K562 (cell line): ENCODE data around the gene ITPR3. TPM values are rescaled to one million over a fixed set of nuclear protein-coding genes. Genes with fewer than 3 reads are reported as not detected.

Experiments used
- ATAC-seq: fragments of 200-7000 bp; cut with Tn5 transposase; 3 replicates; pipeline ENCODE4 v1.9.1; 2020; ENCODE audit warnings: moderate library complexity
- BruUV-seq: library from RNA; stranded (reverse); fragments of 400-500 nt; replicated peaks from 2 replicates; lab custom pipeline; 2021; lab: Mats Ljungman, UMichigan
- CTCF ChIA-PET: fragments of 300-600 bp; formaldehyde crosslinking; extraction: SDS; loops from one replicate; lab custom pipeline; 2021; ENCODE audit warnings: low intra/inter-chr PET ratio; lab: Yijun Ruan, JAX
- POLR2A ChIA-PET: fragments of 300-600, 350-650 bp; sonication (Branson Sonifier 250); formaldehyde crosslinking; extraction: SDS; loops from one replicate; lab custom pipeline; 2021; ENCODE audit warnings: antibody characterized with exemption, inconsistent platforms; lab: Yijun Ruan, JAX
- DNase-seq, 4 experiments: peaks; one replicate each; pipeline versions ENCODE4 v3.0.0 to v3.0.0-alpha.2; 2011 to 2018; ENCODE audit warnings: low spot score in 3 of 4, mixed read lengths in 3 of 4; ENCODE audit errors: extremely low read depth in 1 of 4
- FAIRE-seq: peaks from 2 replicates; lab custom pipeline; 2011; peaks lifted over from hg19 to GRCh38; lab: Jason Lieb, UNC
- H2AFZ ChIP-seq: 2 replicates; pipeline ENCODE4 v1.6.0; 2011; ENCODE audit warnings: low read depth, low read length, control low read depth, inconsistent platforms
- H3K27ac ChIP-seq: fragments of 200-600 bp; 3 replicates; pipeline ENCODE4 v1.8.0; 2011; ENCODE audit warnings: low read depth, mild to moderate bottlenecking, control low read depth, inconsistent platforms, low read length, moderate library complexity, mixed read lengths; ENCODE audit errors: extremely low read depth
- H3K27me3 ChIP-seq, 2 experiments: fragments of 300-600 bp in 1 of 2; 2 replicates in 1 of 2; 3 replicates in 1 of 2; pipeline versions ENCODE4 v1.6.0 to v1.8.0; 2011; ENCODE audit warnings: inconsistent platforms in 2 of 2, low read length in 2 of 2, mild to moderate bottlenecking in 1 of 2, mixed read lengths in 1 of 2, moderate library complexity in 1 of 2; ENCODE audit not compliant: control insufficient read depth in 2 of 2, insufficient read depth in 2 of 2
- H3K36me3 ChIP-seq: fragments of 300-600 bp; 3 replicates; pipeline ENCODE4 v1.8.0; 2011; ENCODE audit warnings: mild to moderate bottlenecking, low read length, inconsistent platforms; ENCODE audit not compliant: control insufficient read depth, insufficient read depth
- H3K4me1 ChIP-seq, 2 experiments: fragments of 200-600 bp in 1 of 2; replicated peaks in 1 of 2; 2 replicates in 1 of 2; 3 replicates in 1 of 2; pipeline versions ENCODE4 v1.5.1 to v1.8.0; 2011; ENCODE audit warnings: inconsistent platforms in 2 of 2, low read length in 2 of 2, mild to moderate bottlenecking in 1 of 2, mixed read lengths in 1 of 2, moderate library complexity in 1 of 2; ENCODE audit not compliant: control insufficient read depth in 2 of 2, insufficient read depth in 2 of 2
- H3K4me2 ChIP-seq: 2 replicates; pipeline ENCODE4 v1.6.1; 2011; ENCODE audit warnings: low read length, control low read depth, inconsistent platforms, mixed read lengths; ENCODE audit not compliant: insufficient read depth
- H3K4me3 ChIP-seq: fragments of 200-600 bp; sonication (generic), shearing (Covaris generic); 2 replicates; pipeline ENCODE4 v1.5.1; 2016; ENCODE audit warnings: control low read depth, inconsistent platforms
- H3K79me2 ChIP-seq: fragments of 200-600 bp; 3 replicates; pipeline ENCODE4 v1.8.0; 2011; ENCODE audit warnings: low read length, inconsistent platforms; ENCODE audit not compliant: control insufficient read depth, insufficient read depth
- H3K9ac ChIP-seq, 2 experiments: 2 replicates each; pipeline versions ENCODE4 v1.6.0 to v1.6.1; 2011; ENCODE audit warnings: low read depth in 2 of 2, low read length in 2 of 2, control low read depth in 1 of 2, inconsistent platforms in 1 of 2, mild to moderate bottlenecking in 1 of 2, mixed read lengths in 1 of 2; ENCODE audit not compliant: insufficient read depth in 1 of 2
- H3K9me1 ChIP-seq: one replicate; pipeline ENCODE4 v1.6.0; 2011; ENCODE audit warnings: inconsistent platforms, mild to moderate bottlenecking, low read length, moderate library complexity; ENCODE audit not compliant: control insufficient read depth, insufficient read depth
- H3K9me3 ChIP-seq: replicated peaks from 2 replicates; pipeline ENCODE4 v1.5.1; 2011; ENCODE audit warnings: low read depth, low read length, inconsistent platforms; ENCODE audit not compliant: control insufficient read depth, insufficient read depth
- H4K20me1 ChIP-seq: replicated peaks from 2 replicates; pipeline ENCODE4 v1.6.1; 2011; ENCODE audit warnings: low read length, inconsistent platforms, mixed read lengths; ENCODE audit not compliant: control insufficient read depth, insufficient read depth
- BRD9 ChIP-seq: fragments of 450-650 bp; IDR thresholded peaks from 2 replicates; pipeline ENCODE4 v1.6.1; 2018; ENCODE audit warnings: low read depth; ENCODE audit not compliant: partially characterized antibody
- EGR1 ChIP-seq: fragments of 450-650 bp; conservative IDR thresholded peaks from 2 replicates; pipeline ENCODE4 v1.6.1; 2017; ENCODE audit warnings: mild to moderate bottlenecking
- FIP1L1 ChIP-seq: fragments of 200-400 bp; formaldehyde crosslinking; IDR thresholded peaks from 2 replicates; pipeline ENCODE4 v1.6.1; 2018; ENCODE audit warnings: mild to moderate bottlenecking, low read depth, low read length; ENCODE audit not compliant: poor library complexity, severe bottlenecking
- HOXB6 ChIP-seq: fragments of 250-450 bp; sonication (Bioruptor Pico); IDR thresholded peaks from 2 replicates; pipeline ENCODE4 v1.5.1; 2022; ENCODE audit warnings: mild to moderate bottlenecking, borderline replicate concordance
- IRF9 ChIP-seq: fragments of 450-650 bp; IDR thresholded peaks from 2 replicates; pipeline ENCODE4 v1.6.1; 2016; ENCODE audit warnings: missing biosample characterization, missing genetic modification characterization
- MAZ ChIP-seq, 2 experiments: fragments of 450-650 bp in 1 of 2; sonication (generic) in 1 of 2; formaldehyde crosslinking; IDR thresholded peaks in 1 of 2; conservative IDR thresholded peaks in 1 of 2; 2 replicates each; pipeline versions ENCODE4 v1.4.0 to v1.5.0; 2020; ENCODE audit warnings: mild to moderate bottlenecking in 1 of 2, missing genetic modification reagents in 1 of 2
- NFIC ChIP-seq: fragments of 450-650 bp; IDR thresholded peaks from 2 replicates; pipeline ENCODE4 v1.6.1; 2017; ENCODE audit warnings: mild to moderate bottlenecking, inconsistent platforms
- OTX1 ChIP-seq: fragments of 450-650 bp; formaldehyde crosslinking; IDR thresholded peaks from 2 replicates; pipeline ENCODE4 v1.4.0; 2022; ENCODE audit warnings: mild to moderate bottlenecking
- POLR2A ChIP-seq: fragments of 450-650 bp; conservative IDR thresholded peaks from 2 replicates; pipeline ENCODE4 v1.6.1; 2016
- SMAD3 ChIP-seq: fragments of 450-650 bp; formaldehyde crosslinking; conservative IDR thresholded peaks from 2 replicates; pipeline ENCODE4 v1.4.0; 2020; ENCODE audit warnings: mild to moderate bottlenecking
- ZNF165 ChIP-seq: fragments of 250-450 bp; sonication (Bioruptor Pico); IDR thresholded peaks from 2 replicates; pipeline ENCODE4 v1.4.0; 2020; ENCODE audit warnings: borderline replicate concordance
- ZNF830 ChIP-seq: fragments of 250-450 bp; sonication (Bioruptor Pico); IDR thresholded peaks from 2 replicates; pipeline ENCODE4 v1.5.0; 2021; ENCODE audit warnings: mild to moderate bottlenecking
- WGBS: fragments of 100-300 bp; shearing (Covaris generic); methylation state at CpG from one replicate; pipeline ENCODE4 v1.1.6; 2016; ENCODE audit warnings: low coverage, mixed read lengths; ENCODE audit not compliant: insufficient coverage; ENCODE audit errors: missing lambda C conversion rate; 5-methylcytosine and 5-hydroxymethylcytosine counted together
- in situ Hi-C: fragments of 300-500 bp; cut with MboI; formaldehyde crosslinking; loops from 4 replicates; pipeline ENCODE4 v1.15.0; 2018; ENCODE audit warnings: inconsistent platforms, mixed read lengths
- intact Hi-C: fragments of 100-400 bp; cut with micrococcal nuclease; formaldehyde crosslinking; loops from 2 replicates; pipeline ENCODE4 v1.14.2; 2022
- polyA plus RNA-seq, 8 experiments: library from polyadenylated mRNA; depleted of rRNA in 4 of 8; stranded (reverse) in 5 of 8; unstranded in 3 of 8; fragments of >200 nt; fragmentation: Nextera tagmentation in 2 of 8; fragmentation: Illumina TruSeq in 1 of 8; extraction: Ambion mirVana in 2 of 8; extraction: Trizol in 1 of 8; gene quantifications; 2 replicates each; pipeline versions ENCODE4 v1.2.1 to v1.2.3, GENCODE V29; 2011 to 2014; ENCODE audit warnings: inconsistent platforms in 1 of 8, missing spikeins in 1 of 8
- total RNA-seq, 7 experiments: library from RNA; depleted of rRNA in 6 of 7; stranded (reverse); fragments of >200 nt in 6 of 7; fragmentation: Illumina TruSeq in 2 of 7; extraction: Trizol in 2 of 7; gene quantifications; 2 replicates each; pipeline versions ENCODE4 v1.2.1 to v1.2.3, GENCODE V29; 2011 to 2021; ENCODE audit warnings: low replicate concordance in 1 of 7
- TF ChIP-seq, protein P1 (sequence below): fragments of 150-350 bp; IDR thresholded peaks from 2 replicates; pipeline ENCODE4 v1.6.1; 2014; ENCODE audit warnings: low read depth, mild to moderate bottlenecking, low read length, borderline replicate concordance
- TF ChIP-seq, protein P2 (sequence below): fragments of 250-450 bp; sonication (Bioruptor Pico); IDR thresholded peaks from 2 replicates; pipeline ENCODE4 v1.4.0; 2020; ENCODE audit warnings: borderline replicate concordance
- TF ChIP-seq, protein P3 (sequence below), 2 experiments: fragments of 450-650 bp in 1 of 2; sonication (generic) in 1 of 2; formaldehyde crosslinking; conservative IDR thresholded peaks; 2 replicates each; pipeline versions ENCODE4 v1.4.0 to v1.8.1; 2020 to 2022; ENCODE audit warnings: mild to moderate bottlenecking in 1 of 2, missing genetic modification reagents in 1 of 2
- TF ChIP-seq, protein P4 (sequence below): sonication (generic); formaldehyde crosslinking; IDR thresholded peaks from 2 replicates; pipeline ENCODE4 v1.8.0; 2022; ENCODE audit warnings: mild to moderate bottlenecking, missing genetic modification reagents

ITPR3 gene
- total and polyA plus RNA-seq, 9 of the 15 experiments (the other 6 are each of a cell fraction or from before 2014, with no cell fraction given), result 0.39 to 35.7 (median 13.2) TPM

- Histone ChIP-seq H4K20me1 (no peaks in the 10 kb centered on the region), H3K79me2 (no peaks in the 10 kb centered on the region), H3K9me1 (peaks cover 2% of the 10 kb centered on the region), H3K4me2 (no peak overlapping the region), H3K27ac (no peak overlapping the region), H3K4me1 (peaks cover 18 to 34% of the 10 kb centered on the region in 2 experiments), H3K36me3 (no peaks in the 10 kb centered on the region), H3K4me3 (no peak overlapping the region), H2AFZ (no peak overlapping the region), H3K27me3 (no peaks in the 10 kb centered on the region), H3K9me3 (no peaks in the 10 kb centered on the region), H3K9ac (no peak overlapping the region)
- CTCF ChIA-PET, result interaction anchor here (0.7 to 3.9 kb wide), 4 partner anchors 44 to 173 kb away, joined by 3 to 60 read pairs (median 12); no protein-coding TSS in a partner anchor
- POLR2A ChIA-PET, result no interaction called here
- no peak for DNase-seq
- in situ Hi-C loops, result loop anchor here (5.0 to 10.0 kb wide), 3 partner anchors 113 to 416 kb away; no protein-coding TSS in a partner anchor
- BruUV-seq, result no TSS peak
- FAIRE-seq, result no peak
- WGBS, result 39% methylated on average over 4 of the region's 4 CpGs
- intact Hi-C loops, result loop anchor here (1.0 kb wide), 1 partner anchor 111 kb away; no protein-coding TSS in a partner anchor
- ATAC-seq, result no peak
- TF ChIP-seq HOXB6 (CRISPR knock-in tag) (no peak), ZNF165 (CRISPR knock-in tag) (no peak), SMAD3 (CRISPR knock-in tag) (no peak), NFIC (no peak), IRF9 (no peak), EGR1 (no peak), POLR2A (no peak), OTX1 (CRISPR knock-in tag) (no peak), ZNF830 (CRISPR knock-in tag) (no peak), BRD9 (no peak), MAZ (CRISPR knock-in tag; conservative IDR thresholded peaks at IDR 0.05 in 1 of 2, IDR thresholded peaks at IDR 0.05 in 1 of 2) (no peak), FIP1L1 (no peak)
- TF ChIP-seq, protein P1, sequence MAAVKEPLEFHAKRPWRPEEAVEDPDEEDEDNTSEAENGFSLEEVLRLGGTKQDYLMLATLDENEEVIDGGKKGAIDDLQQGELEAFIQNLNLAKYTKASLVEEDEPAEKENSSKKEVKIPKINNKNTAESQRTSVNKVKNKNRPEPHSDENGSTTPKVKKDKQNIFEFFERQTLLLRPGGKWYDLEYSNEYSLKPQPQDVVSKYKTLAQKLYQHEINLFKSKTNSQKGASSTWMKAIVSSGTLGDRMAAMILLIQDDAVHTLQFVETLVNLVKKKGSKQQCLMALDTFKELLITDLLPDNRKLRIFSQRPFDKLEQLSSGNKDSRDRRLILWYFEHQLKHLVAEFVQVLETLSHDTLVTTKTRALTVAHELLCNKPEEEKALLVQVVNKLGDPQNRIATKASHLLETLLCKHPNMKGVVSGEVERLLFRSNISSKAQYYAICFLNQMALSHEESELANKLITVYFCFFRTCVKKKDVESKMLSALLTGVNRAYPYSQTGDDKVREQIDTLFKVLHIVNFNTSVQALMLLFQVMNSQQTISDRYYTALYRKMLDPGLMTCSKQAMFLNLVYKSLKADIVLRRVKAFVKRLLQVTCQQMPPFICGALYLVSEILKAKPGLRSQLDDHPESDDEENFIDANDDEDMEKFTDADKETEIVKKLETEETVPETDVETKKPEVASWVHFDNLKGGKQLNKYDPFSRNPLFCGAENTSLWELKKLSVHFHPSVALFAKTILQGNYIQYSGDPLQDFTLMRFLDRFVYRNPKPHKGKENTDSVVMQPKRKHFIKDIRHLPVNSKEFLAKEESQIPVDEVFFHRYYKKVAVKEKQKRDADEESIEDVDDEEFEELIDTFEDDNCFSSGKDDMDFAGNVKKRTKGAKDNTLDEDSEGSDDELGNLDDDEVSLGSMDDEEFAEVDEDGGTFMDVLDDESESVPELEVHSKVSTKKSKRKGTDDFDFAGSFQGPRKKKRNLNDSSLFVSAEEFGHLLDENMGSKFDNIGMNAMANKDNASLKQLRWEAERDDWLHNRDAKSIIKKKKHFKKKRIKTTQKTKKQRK, result no peak
- TF ChIP-seq, protein P2, sequence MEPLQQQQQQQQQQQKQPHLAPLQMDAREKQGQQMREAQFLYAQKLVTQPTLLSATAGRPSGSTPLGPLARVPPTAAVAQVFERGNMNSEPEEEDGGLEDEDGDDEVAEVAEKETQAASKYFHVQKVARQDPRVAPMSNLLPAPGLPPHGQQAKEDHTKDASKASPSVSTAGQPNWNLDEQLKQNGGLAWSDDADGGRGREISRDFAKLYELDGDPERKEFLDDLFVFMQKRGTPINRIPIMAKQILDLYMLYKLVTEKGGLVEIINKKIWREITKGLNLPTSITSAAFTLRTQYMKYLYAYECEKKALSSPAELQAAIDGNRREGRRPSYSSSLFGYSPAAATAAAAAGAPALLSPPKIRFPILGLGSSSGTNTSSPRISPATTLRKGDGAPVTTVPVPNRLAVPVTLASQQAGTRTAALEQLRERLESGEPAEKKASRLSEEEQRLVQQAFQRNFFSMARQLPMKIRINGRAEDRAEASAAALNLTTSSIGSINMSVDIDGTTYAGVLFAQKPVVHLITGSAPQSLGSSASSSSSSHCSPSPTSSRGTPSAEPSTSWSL (CRISPR knock-in tag), result no peak
- TF ChIP-seq, protein P3, sequence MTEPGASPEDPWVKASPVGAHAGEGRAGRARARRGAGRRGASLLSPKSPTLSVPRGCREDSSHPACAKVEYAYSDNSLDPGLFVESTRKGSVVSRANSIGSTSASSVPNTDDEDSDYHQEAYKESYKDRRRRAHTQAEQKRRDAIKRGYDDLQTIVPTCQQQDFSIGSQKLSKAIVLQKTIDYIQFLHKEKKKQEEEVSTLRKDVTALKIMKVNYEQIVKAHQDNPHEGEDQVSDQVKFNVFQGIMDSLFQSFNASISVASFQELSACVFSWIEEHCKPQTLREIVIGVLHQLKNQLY (CRISPR knock-in tag; conservative IDR thresholded peaks at IDR 0.05), result no peak
- TF ChIP-seq, protein P4, sequence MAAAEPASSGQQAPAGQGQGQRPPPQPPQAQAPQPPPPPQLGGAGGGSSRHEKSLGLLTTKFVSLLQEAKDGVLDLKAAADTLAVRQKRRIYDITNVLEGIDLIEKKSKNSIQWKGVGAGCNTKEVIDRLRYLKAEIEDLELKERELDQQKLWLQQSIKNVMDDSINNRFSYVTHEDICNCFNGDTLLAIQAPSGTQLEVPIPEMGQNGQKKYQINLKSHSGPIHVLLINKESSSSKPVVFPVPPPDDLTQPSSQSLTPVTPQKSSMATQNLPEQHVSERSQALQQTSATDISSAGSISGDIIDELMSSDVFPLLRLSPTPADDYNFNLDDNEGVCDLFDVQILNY (CRISPR knock-in tag), result no peak
These were observed 32.2 kb upstream of the ITPR3 start for GRCh38 chr6:33588894-33589293.
